ENCODE results near the gene LRRC14B.

- no peak for TF ChIP-seq POLR2A (IDR thresholded peaks at IDR 0.05)
- TF ChIP-seq, protein P1, sequence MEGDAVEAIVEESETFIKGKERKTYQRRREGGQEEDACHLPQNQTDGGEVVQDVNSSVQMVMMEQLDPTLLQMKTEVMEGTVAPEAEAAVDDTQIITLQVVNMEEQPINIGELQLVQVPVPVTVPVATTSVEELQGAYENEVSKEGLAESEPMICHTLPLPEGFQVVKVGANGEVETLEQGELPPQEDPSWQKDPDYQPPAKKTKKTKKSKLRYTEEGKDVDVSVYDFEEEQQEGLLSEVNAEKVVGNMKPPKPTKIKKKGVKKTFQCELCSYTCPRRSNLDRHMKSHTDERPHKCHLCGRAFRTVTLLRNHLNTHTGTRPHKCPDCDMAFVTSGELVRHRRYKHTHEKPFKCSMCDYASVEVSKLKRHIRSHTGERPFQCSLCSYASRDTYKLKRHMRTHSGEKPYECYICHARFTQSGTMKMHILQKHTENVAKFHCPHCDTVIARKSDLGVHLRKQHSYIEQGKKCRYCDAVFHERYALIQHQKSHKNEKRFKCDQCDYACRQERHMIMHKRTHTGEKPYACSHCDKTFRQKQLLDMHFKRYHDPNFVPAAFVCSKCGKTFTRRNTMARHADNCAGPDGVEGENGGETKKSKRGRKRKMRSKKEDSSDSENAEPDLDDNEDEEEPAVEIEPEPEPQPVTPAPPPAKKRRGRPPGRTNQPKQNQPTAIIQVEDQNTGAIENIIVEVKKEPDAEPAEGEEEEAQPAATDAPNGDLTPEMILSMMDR (IDR thresholded peaks at IDR 0.05) = no peak
Measured at GRCh38 chr5:191949-192690, 825 bp downstream of the LRRC14B start.

Measured in testis (tissue), 2 donors.